ENCODE measurements around the gene AQP2.

DNA sequence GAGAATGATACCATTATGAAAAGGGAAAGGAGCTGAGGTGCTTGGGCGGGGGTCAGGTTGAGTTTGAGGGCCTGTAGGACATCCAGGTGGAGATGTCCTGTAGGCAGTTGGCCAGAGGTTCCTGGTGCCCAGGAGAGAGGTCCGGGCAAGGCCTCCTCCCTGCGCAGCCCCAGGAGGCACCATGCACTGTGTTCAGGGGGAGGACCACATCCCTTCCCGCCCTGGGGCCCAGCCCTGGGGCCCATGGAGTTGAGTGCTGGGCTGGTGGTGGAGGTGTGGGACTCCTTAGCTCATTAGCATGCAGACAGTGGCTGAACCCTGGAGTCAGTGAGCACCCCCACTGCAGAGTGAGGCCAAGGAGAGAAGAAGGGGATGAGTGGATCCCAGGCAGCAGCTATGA is 41.2 kb upstream of the AQP2 start:
- TF ChIP-seq, protein P1, sequence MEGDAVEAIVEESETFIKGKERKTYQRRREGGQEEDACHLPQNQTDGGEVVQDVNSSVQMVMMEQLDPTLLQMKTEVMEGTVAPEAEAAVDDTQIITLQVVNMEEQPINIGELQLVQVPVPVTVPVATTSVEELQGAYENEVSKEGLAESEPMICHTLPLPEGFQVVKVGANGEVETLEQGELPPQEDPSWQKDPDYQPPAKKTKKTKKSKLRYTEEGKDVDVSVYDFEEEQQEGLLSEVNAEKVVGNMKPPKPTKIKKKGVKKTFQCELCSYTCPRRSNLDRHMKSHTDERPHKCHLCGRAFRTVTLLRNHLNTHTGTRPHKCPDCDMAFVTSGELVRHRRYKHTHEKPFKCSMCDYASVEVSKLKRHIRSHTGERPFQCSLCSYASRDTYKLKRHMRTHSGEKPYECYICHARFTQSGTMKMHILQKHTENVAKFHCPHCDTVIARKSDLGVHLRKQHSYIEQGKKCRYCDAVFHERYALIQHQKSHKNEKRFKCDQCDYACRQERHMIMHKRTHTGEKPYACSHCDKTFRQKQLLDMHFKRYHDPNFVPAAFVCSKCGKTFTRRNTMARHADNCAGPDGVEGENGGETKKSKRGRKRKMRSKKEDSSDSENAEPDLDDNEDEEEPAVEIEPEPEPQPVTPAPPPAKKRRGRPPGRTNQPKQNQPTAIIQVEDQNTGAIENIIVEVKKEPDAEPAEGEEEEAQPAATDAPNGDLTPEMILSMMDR (conservative IDR thresholded peaks at IDR 0.05; ENCODE audit: low read length), result no peak
- no peak for TF ChIP-seq EZH2phosphoT487 (IDR thresholded peaks at IDR 0.05; ENCODE audit: borderline replicate concordance)
